HS-5 (cell line): ENCODE results near the gene POPDC2.
A peak's percentile ranks its signal among the peaks of the same experiment; 100 is the strongest.
"Not testable (repeated sequence)": the region's sequence is repeated elsewhere in the genome, so short reads cannot be mapped to it uniquely, and the experiment has no call there.

ENCODE experiments used
- DNase-seq: peaks from one replicate; pipeline ENCODE4 v3.0.0-alpha.2; 2012; ENCODE audit warnings: low read depth

The POPDC2 gene

GRCh38 chr3:119660474-119661440 is at the start of gene POPDC2:
Gene POPDC2, minus strand, starts transcription at chr3:119660589. Its CDS starts 166 bp downstream, at chr3:119660423.
- no peak for DNase-seq

- no peak for DNase-seq
Observed at GRCh38 chr3:119703820-119704531, 43.6 kb upstream of the POPDC2 start.

- peak; percentile 60 for DNase-seq
Observed at GRCh38 chr3:119702530-119703527, 42.4 kb upstream of the POPDC2 start, which contains the start of gene CFAP91. Gene CFAP91, plus strand, starts transcription at chr3:119703022. Its CDS starts 77 bp downstream, at chr3:119703099.

GRCh38 chr3:119700920-119701734 is 40.7 kb upstream of the POPDC2 start:
- DNase-seq = no peak

GRCh38 chr3:119700269-119700919 is 40.0 kb upstream of the POPDC2 start:
- peak; percentile 19 for DNase-seq

- no peak for DNase-seq
Observed at GRCh38 chr3:119697394-119697793, 37.0 kb upstream of the POPDC2 start.

- DNase-seq = no peak
Observed at GRCh38 chr3:119695480-119695879, 35.1 kb upstream of the POPDC2 start.

GRCh38 chr3:119690043-119690656 is 29.8 kb upstream of the POPDC2 start:
- no peak for DNase-seq

GRCh38 chr3:119683421-119683820 is 23.0 kb upstream of the POPDC2 start:
- DNase-seq = no peak

GRCh38 chr3:119681279-119681678 is 20.9 kb upstream of the POPDC2 start:
- DNase-seq = no peak

- no peak for DNase-seq
Observed at GRCh38 chr3:119679874-119680273, 19.5 kb upstream of the POPDC2 start.

- not testable (repeated sequence) for DNase-seq
Observed at GRCh38 chr3:119678209-119678608, 17.8 kb upstream of the POPDC2 start.

GRCh38 chr3:119677641-119677934 is 17.2 kb upstream of the POPDC2 start:
- no peak for DNase-seq

- peak; percentile 85 for DNase-seq
Observed at GRCh38 chr3:119676771-119677640, 16.6 kb upstream of the POPDC2 start, which contains the start of gene COX17. Gene COX17, minus strand, starts transcription at chr3:119677406. Its CDS starts 96 bp downstream, at chr3:119677310.

GRCh38 chr3:119676020-119676419 is 15.6 kb upstream of the POPDC2 start:
- no peak for DNase-seq

- DNase-seq = no peak
Observed at GRCh38 chr3:119675188-119675874, 14.9 kb upstream of the POPDC2 start.

GRCh38 chr3:119673875-119674274 is 13.5 kb upstream of the POPDC2 start:
- DNase-seq = no peak

GRCh38 chr3:119672776-119673175 is 12.4 kb upstream of the POPDC2 start:
- DNase-seq = no peak
